Astrocyte (in vitro differentiated cells and primary cell): ENCODE data around the gene LRSAM1.

Source experiments
- EZH2 ChIP-seq: IDR thresholded peaks from 2 replicates; pipeline ENCODE4 v1.6.1; 2012; ENCODE audit warnings: mild to moderate bottlenecking, low read length, inconsistent platforms; ENCODE audit not compliant: insufficient read depth
- TF ChIP-seq, protein P1 (sequence below): IDR thresholded peaks from 2 replicates; pipeline ENCODE4 v1.5.1; 2011; ENCODE audit warnings: low read depth, mild to moderate bottlenecking, inconsistent platforms, low read length, moderate library complexity; ENCODE audit not compliant: insufficient read depth

DNA sequence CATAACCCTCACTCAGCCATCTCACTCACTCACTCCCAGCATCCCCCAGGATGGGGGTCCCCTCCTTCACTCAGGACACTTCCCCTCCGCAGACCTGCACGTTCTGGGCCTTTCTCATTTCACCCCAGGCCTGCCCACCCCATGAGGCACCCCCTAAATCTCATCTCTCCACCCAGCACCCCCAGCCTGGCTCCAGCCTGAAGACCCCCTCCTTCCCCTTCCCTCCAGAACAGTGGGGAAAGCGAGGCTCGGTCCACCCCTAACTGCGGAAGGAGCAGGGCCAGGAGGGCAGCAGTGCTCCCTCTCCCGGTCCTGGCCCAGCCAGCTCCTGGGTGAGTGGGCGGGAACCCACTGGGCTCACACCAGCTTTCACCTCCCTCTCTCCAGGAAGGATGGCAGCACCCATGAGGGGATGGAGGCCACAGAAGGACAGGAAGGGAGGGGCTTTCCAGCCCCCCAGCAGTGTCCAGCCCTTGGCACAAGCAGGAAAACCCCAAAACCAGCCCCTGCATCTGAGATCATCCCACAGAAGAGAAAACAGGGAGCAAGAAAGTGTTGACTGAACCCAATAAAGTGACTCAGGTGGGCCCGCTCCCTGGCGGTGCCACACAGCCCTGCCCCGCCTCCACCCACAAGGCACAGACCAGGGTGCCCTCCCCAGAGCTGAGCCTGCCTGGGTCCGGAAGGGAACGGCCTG lies 55.0 kb downstream of the LRSAM1 start:
- TF ChIP-seq, protein P1, sequence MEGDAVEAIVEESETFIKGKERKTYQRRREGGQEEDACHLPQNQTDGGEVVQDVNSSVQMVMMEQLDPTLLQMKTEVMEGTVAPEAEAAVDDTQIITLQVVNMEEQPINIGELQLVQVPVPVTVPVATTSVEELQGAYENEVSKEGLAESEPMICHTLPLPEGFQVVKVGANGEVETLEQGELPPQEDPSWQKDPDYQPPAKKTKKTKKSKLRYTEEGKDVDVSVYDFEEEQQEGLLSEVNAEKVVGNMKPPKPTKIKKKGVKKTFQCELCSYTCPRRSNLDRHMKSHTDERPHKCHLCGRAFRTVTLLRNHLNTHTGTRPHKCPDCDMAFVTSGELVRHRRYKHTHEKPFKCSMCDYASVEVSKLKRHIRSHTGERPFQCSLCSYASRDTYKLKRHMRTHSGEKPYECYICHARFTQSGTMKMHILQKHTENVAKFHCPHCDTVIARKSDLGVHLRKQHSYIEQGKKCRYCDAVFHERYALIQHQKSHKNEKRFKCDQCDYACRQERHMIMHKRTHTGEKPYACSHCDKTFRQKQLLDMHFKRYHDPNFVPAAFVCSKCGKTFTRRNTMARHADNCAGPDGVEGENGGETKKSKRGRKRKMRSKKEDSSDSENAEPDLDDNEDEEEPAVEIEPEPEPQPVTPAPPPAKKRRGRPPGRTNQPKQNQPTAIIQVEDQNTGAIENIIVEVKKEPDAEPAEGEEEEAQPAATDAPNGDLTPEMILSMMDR = no peak
- no peak for TF ChIP-seq EZH2
